Spinal cord (tissue), 10 donors: ENCODE results near the gene OR2T6. TPM values are rescaled to one million over a fixed set of nuclear protein-coding genes. Genes with fewer than 3 reads are reported as not detected.

ENCODE experiments used
- DNase-seq, 6 donors: peaks; one replicate each; pipeline versions ENCODE4 v3.0.0 to v3.0.0-alpha.2; 2013 to 2015; ENCODE audit warnings: low spot score in 6 of 6, low read depth in 4 of 6
- H3K27ac ChIP-seq: one replicate; pipeline ENCODE4 v1.5.1; 2013; ENCODE audit warnings: low read depth, low read length, control low read depth
- H3K27me3 ChIP-seq: one replicate; pipeline ENCODE4 v1.6.1; 2013; ENCODE audit warnings: low read length; ENCODE audit not compliant: control insufficient read depth, insufficient read depth
- H3K36me3 ChIP-seq: one replicate; pipeline ENCODE4 v1.6.1; 2013; ENCODE audit warnings: low read length; ENCODE audit not compliant: control insufficient read depth, insufficient read depth
- H3K4me1 ChIP-seq: one replicate; pipeline ENCODE4 v1.6.1; 2013; ENCODE audit warnings: low read length; ENCODE audit not compliant: control insufficient read depth, insufficient read depth
- H3K4me3 ChIP-seq: one replicate; pipeline ENCODE4 v1.5.1; 2013; ENCODE audit warnings: low read depth, low read length, control low read depth
- H3K9me3 ChIP-seq: one replicate; pipeline ENCODE4 v1.6.1; 2013; ENCODE audit warnings: low read length; ENCODE audit not compliant: control insufficient read depth, insufficient read depth
- WGBS: methylation state at CpG from one replicate; pipeline ENCODE4 v1.1.5; 2013; ENCODE audit warnings: missing lambda C conversion rate; ENCODE audit not compliant: insufficient coverage; 5-methylcytosine and 5-hydroxymethylcytosine counted together
- long read RNA-seq, 4 donors: transcript quantifications; one replicate each; lab custom pipeline, GENCODE V29; 2026
- polyA plus RNA-seq, 2 donors: library from polyadenylated mRNA; unstranded; fragments of 120-200 nt; gene quantifications; one replicate each; pipeline ENCODE4 v1.2.1, GENCODE V29; 2013; ENCODE audit not compliant: insufficient read length in 2 of 2
- total RNA-seq, 2 donors: library from RNA; depleted of rRNA in 1 of 2; stranded (reverse); fragments of 120-200 nt in 1 of 2; fragments of >200 nt in 1 of 2; gene quantifications; one replicate each; pipeline versions ENCODE4 v1.2.3 to v1.2.4, GENCODE V29; 2013 to 2014
- donor health status: healthy.

The OR2T6 gene, protein sequence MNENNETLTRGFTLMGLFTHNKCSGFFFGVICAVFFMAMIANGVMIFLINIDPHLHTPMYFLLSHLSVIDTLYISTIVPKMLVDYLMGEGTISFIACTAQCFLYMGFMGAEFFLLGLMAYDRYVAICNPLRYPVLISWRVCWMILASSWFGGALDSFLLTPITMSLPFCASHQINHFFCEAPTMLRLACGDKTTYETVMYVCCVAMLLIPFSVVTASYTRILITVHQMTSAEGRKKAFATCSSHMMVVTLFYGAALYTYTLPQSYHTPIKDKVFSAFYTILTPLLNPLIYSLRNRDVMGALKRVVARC
- total RNA-seq (under 1 TPM in 1 of 2 donors, not detected in 1; 0.20 TPM), polyA plus RNA-seq (under 1 TPM; 0.10 to 0.12 TPM)
- long read RNA-seq, donor 1 = 0 reads
- long read RNA-seq, donor 2 = 0 reads
- long read RNA-seq, donor 3 = 0 reads
- long read RNA-seq, donor 4 = 0 reads

DNA sequence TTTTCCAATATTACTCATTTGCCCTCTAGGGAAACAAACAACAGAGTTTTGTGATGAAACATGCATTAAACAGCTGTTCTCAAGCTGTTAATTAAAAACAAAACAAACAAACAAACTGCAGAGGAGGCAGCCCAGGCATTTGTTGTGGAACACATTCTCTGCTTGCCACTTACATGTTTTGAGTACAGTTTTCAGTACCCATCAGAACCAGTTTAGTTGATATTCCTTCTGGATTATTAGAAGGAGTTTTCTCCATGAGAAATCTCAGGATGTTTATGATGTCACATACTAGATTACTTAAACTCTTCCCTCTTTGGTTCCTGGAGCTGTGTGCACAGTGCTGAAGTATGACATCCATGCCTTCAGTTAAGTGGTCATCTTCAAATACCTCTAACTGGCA is at the start of gene OR2T6:
TSS of gene OR2T6 (plus strand) at position 301 of the 400 bp plus-strand sequence. CDS start 11,863 bp downstream, outside the sequence.
- Histone ChIP-seq H3K4me3 (no peak within 1 kb of the TSS), H3K36me3 (no peaks in the 10 kb centered on the region), H3K27ac (no peak within 1 kb of the TSS), H3K9me3 (no peaks in the 10 kb centered on the region), H3K27me3 (no peaks in the 10 kb centered on the region), H3K4me1 (no peaks in the 10 kb centered on the region)
- DNase-seq = peak in 1 of 6 donors; percentile 4

DNA sequence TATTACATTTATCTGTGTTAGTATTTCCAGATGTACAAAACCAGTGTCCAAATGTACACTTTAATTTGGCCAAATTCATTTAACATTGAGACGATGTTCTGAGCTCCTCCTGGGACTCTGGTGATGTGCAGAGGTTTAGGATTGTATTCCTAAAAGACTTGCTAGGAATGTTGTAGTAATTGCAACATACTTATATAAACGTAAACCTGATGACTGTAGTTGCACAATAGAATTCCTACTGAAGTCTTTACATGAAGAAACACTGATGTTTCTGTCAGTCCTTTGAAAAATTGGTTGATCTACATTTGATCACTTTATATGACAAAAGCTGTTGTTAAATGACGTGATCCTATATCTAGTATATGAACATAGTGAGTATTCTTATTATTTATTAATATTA is 32.1 kb upstream of the OR2T6 start:
- no peak for DNase-seq

DNA sequence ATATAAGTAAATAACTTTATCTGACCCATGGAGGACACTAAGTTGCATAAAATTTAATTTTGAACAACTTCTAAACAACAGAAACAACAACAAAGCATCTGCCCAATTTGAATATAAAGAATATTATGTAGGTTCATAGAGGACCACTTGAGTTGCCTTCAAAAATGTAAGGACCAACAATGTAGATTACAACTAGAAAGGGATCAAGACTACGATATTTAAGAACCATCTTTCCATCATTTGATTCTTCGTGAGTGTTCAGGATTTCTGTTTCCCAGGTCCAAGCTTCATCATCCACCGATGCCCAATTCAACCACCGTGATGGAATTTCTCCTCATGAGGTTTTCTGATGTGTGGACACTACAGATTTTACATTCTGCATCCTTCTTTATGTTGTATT is 27.1 kb upstream of the OR2T6 start, which contains the start of gene OR14C36:
TSS of gene OR14C36 (plus strand) at position 301 of the 400 bp plus-strand sequence. CDS start at position 301, 0 bp downstream.
- no peak within 1 kb of the TSS for H3K27ac ChIP-seq
- no peak within 1 kb of the TSS for H3K4me3 ChIP-seq
- DNase-seq = no peak
- H3K4me1 ChIP-seq = no peaks in the 10 kb centered on the region
- no peaks in the 10 kb centered on the region for H3K9me3 ChIP-seq
- WGBS = no CpG with 5 or more reads among the region's 4 CpGs
- no peaks in the 10 kb centered on the region for H3K27me3 ChIP-seq
- no peaks in the 10 kb centered on the region for H3K36me3 ChIP-seq

More for the DNA sequence above, 32.1 kb upstream of the OR2T6 start:
- Histone ChIP-seq H3K9me3 (no peaks in the 10 kb centered on the region), H3K36me3 (no peaks in the 10 kb centered on the region), H3K4me1 (no peaks in the 10 kb centered on the region), H3K27ac (no peak overlapping the region), H3K27me3 (no peaks in the 10 kb centered on the region), H3K4me3 (no peak overlapping the region)
- WGBS = no CpG with 5 or more reads among the region's 3 CpGs

DNA sequence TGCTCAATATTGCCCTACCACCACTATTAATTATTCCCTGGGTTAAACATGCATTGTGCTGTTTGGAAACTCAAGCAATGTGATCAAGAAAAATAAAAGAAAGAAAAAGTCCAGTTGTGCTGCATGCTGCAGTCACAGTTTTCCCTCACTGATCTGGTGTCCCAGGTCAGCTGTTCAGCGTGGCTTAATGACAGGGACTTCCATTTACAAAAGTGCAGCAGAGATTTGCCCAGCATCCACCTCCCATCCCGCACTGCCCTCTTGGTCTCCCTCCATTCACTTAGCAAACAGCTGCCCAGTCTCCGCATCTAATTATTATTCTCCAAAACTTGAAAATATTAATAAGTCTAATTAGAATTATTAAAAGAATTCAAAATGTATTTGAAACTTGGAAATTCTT is 16.1 kb upstream of the OR2T6 start:
- 33% methylated on average over 1 of the region's 3 CpGs for WGBS
- DNase-seq = no peak
- no peaks in the 10 kb centered on the region for H3K36me3 ChIP-seq
- no peak overlapping the region for H3K27ac ChIP-seq
- H3K9me3 ChIP-seq = no peaks in the 10 kb centered on the region
- H3K4me1 ChIP-seq = no peaks in the 10 kb centered on the region
- no peak overlapping the region for H3K4me3 ChIP-seq
- H3K27me3 ChIP-seq = no peaks in the 10 kb centered on the region

DNA sequence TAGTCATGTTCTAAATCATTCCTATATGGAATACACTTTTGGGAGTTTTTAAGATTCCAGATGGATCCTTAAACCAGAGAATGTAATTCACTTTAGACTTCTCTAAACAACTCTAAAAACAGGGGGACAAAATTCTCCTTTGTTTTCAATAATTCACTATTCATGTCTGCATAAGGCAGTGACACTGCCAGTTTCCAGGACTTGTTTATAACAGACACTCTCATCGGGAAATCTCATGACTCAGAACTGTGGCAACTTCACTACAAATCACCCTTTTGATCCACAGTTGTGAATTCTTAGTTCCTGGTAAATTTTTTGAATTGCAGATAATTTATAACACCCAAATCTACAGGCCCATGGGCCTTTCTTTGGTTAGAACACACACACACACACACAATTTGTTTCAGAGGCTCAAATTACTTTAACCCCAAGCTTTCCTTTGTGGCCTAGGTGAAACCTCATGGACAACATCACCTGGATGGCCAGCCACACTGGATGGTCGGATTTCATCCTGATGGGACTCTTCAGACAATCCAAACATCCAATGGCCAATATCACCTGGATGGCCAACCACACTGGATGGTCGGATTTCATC is 14.3 kb upstream of the OR2T6 start, which contains the start of gene OR2T4:
TSS of gene OR2T4 (plus strand) at position 545 of the 595 bp plus-strand sequence. CDS start at position 545, 0 bp downstream.
- WGBS = 59% methylated on average over 2 of the region's 3 CpGs
- no peaks in the 10 kb centered on the region for H3K27me3 ChIP-seq
- no peak for DNase-seq
- no peak within 1 kb of the TSS for H3K27ac ChIP-seq
- H3K36me3 ChIP-seq = no peaks in the 10 kb centered on the region
- H3K4me3 ChIP-seq = no peak within 1 kb of the TSS
- no peaks in the 10 kb centered on the region for H3K4me1 ChIP-seq
- no peaks in the 10 kb centered on the region for H3K9me3 ChIP-seq

DNA sequence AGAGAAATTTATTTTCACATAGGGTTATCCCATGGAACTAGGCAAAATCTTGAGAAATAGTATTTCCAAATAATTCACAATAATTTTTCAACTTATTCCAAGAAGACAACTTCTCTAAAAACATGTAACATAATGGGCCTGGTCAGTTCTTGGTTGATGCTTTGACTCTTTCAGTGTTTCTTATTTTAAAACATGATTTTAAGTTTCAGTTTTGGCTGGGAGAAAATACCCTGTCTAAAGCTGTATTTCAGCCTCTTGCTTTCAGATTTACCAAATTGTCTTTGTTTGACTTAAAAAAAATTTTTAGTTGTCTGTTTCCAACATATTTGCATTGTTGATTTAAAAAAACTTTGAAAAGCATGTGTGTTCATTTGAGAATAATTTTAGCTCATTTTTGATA is 8.9 kb upstream of the OR2T6 start:
- no peak overlapping the region for H3K4me3 ChIP-seq
- H3K36me3 ChIP-seq = no peaks in the 10 kb centered on the region
- H3K27ac ChIP-seq = no peak overlapping the region
- no peak for DNase-seq
- H3K4me1 ChIP-seq = no peaks in the 10 kb centered on the region
- H3K9me3 ChIP-seq = no peaks in the 10 kb centered on the region
- no peaks in the 10 kb centered on the region for H3K27me3 ChIP-seq

DNA sequence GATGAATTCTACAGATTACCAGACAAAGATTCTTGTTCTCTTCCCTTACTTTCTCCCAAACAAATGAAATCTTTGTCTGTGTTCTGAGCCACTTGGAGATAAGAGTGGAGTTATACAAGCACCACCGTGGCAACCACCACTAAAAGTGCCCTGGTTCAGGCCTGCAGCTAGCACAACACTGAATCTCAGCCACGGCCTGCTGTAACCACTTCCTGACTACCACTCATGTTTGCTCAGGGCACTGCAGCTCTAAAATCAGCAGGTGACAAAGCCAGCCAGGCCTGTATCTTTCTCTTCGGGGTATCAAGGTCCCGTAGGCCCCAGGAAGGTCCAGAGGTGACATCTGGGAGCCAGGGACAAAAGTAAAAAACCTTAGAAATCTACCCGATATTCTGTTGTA is 3.2 kb upstream of the OR2T6 start:
- Histone ChIP-seq H3K4me1 (no peaks in the 10 kb centered on the region), H3K9me3 (no peaks in the 10 kb centered on the region), H3K27ac (no peak overlapping the region), H3K36me3 (no peaks in the 10 kb centered on the region), H3K4me3 (no peak overlapping the region), H3K27me3 (no peaks in the 10 kb centered on the region)
- no peak for DNase-seq
- 88% methylated on average over 5 of the region's 5 CpGs for WGBS

DNA sequence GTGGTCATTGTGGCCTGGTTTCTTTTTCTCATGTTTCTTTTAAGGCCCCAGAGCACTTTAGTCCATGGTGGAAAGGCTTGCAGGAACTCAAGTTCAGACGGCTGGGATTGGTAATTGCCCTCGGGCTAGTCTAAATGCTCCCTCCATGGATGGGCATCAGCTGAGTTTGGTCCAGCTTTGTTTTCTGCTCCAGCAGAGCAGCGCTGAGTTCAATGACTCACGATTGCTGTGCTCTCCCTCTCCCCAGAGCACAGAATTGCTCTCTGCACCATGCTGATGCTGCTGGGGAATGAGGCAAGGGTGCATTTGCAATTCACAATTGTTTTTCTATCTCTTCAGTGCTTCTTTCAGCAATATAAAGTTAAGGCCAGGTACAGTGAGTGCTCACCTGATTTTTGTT is 1.8 kb upstream of the OR2T6 start:
- no peak for DNase-seq
- H3K27ac ChIP-seq = no peak overlapping the region
- 75% methylated on average over 4 of the region's 4 CpGs for WGBS
- no peaks in the 10 kb centered on the region for H3K9me3 ChIP-seq
- H3K36me3 ChIP-seq = no peaks in the 10 kb centered on the region
- H3K4me1 ChIP-seq = no peaks in the 10 kb centered on the region
- H3K27me3 ChIP-seq = no peaks in the 10 kb centered on the region
- no peak overlapping the region for H3K4me3 ChIP-seq

DNA sequence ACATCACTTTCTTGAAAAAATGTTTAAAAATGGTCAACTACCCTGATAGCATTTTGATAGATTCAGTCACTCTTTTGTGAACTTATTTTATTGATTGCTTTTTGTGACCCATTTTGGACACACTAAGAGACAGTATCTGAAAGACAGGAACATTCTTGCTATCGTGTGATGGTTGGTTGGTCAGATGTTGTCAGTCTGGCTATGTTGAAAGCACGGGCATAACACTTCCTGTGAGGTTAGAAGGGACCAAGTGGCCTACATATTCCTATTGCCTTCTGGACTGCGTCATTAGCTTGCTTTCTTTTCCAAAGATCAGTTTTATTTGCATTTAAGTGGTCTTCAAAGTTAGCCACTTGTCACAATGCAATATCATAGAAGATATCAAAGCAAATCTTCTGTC is 1.4 kb downstream of the OR2T6 start:
- Histone ChIP-seq H3K4me1 (no peaks in the 10 kb centered on the region), H3K36me3 (no peaks in the 10 kb centered on the region), H3K9me3 (no peaks in the 10 kb centered on the region), H3K27me3 (no peaks in the 10 kb centered on the region), H3K4me3 (no peak overlapping the region), H3K27ac (no peak overlapping the region)
- no peak for DNase-seq
- WGBS = 90% methylated on average over 2 of the region's 3 CpGs

DNA sequence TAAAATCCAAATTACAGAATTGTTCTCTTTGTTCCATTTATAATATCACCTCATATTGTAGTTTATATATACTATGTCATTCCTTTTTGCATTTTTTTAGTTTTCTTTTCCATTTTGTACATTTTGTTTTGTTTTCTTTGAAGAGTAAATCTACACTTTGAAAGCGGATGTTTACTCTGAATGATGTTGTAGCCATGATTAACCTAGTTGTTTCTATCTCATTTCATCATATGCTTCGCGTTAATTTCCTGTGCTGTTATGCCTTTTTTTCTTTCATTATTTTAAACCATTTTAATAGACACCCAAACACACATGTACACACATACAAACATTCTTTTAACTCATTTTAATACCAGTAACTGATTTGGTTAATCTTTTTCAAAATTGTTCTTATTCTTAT is 5.3 kb downstream of the OR2T6 start:
- no CpG with 5 or more reads among the region's 3 CpGs for WGBS
- H3K9me3 ChIP-seq = no peaks in the 10 kb centered on the region
- no peak overlapping the region for H3K4me3 ChIP-seq

More for the DNA sequence above, 5.3 kb downstream of the OR2T6 start:
- Histone ChIP-seq H3K36me3 (no peaks in the 10 kb centered on the region), H3K4me1 (no peaks in the 10 kb centered on the region), H3K27ac (no peak overlapping the region), H3K27me3 (no peaks in the 10 kb centered on the region)
- DNase-seq = no peak
